D341Med (cell line): Measurements from ENCODE around the gene PURB.
"Not testable (repeated sequence)": the region's sequence is repeated elsewhere in the genome, so short reads cannot be mapped to it uniquely, and the experiment has no call there.

Source experiments
- DNase-seq: peaks from one replicate; pipeline ENCODE4 v3.0.0; 2012; ENCODE audit warnings: low spot score

The PURB gene

DNA sequence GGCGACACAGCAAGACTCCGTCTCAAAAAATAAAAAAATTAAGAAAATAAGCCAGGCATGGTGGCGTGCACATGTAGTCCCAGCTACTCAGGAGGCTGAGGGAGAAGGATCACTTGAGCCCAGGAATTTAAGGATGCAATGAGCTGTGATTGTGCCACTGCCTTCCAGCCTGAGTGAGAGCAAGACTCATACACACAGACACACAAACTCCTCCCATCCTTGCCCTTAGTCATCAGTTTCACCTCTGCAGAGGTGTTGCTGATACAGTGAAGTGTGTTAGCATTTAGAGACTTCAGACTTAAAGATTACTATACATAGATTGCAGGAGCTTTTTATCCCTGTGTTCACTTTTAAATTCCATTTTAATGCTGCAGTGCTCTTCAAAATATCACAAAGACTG, 31.9 kb downstream of the PURB start:
- no peak for DNase-seq

DNA sequence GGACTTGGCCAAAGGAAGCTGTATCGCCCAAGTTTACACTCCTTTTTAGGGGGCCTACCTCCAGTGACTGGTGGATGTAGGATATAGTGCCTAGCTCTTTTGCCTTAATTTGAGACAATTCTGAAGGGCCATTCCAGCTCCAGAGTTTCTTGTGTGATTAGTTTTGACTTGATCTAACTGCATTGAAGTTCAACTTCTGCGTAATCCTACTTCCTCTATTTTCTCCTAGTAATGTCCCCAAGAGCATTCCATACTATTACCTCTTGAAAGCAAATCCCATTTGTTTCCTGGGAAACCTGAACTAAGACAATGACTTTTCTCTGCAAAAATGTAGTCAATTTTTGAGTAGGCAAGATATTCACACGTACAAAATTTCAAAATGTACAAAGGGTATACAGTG, 32.7 kb downstream of the PURB start:
- no peak for DNase-seq

DNA sequence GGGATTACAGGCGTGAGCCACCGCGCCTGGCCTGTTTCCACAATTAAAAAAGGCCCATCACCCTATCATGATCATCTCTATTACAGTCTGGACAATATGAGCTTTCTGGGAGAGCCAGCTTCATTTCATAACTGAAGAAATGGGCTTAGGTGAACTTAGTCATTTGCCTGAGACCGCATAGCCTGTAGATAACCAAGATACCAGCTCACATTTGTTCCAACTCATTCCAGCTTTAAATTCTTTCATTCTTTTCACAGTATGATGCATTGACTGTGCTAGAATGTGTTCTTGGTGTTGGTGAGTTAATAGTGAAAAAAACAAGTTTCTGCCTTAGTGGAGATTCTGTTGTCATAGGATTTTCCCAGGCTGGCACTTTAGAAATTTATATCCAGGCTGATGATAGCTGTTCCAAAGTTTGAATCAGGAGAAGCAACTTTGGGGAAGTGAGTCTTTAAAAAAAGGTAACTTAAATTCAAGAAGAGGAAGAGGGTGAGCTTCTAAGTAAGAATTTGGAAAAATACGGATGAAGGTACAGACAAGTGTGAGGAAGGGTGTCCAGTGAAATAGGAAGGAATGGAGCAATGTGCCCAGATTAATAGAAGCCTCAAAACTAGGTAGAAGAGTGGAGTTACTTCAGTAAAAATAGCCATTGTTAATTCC, 35.3 kb downstream of the PURB start:
- no peak for DNase-seq

DNA sequence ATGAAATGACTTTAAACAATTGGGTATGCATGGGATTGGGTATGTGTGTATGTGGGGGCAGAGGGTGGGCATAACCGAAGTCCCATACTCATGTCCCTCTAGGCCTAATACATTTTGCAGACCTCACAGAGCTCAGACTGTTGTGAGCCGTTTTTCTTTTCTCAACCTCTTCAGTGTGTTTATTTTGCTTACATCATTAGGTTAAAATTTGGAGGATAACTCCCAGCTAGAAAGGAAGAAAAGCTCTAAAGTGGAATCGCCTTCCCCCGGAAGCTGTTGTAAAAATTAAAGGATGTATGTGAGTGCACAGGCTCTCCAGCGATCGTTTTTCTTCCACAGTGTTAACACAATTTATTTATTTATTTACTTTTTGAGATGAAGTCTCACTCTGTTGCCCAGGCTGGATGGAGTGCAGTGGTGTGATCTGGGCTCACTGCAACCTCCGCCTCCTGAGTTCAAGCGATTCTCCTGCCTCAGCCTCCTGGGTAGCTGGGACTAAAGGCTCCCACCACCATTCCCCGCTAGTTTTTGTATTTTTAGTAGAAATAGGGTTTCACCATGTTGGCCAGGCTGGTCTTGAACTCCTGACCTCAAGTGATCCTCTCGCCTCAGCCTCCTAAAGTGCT, 36.0 kb downstream of the PURB start:
- no peak for DNase-seq

DNA sequence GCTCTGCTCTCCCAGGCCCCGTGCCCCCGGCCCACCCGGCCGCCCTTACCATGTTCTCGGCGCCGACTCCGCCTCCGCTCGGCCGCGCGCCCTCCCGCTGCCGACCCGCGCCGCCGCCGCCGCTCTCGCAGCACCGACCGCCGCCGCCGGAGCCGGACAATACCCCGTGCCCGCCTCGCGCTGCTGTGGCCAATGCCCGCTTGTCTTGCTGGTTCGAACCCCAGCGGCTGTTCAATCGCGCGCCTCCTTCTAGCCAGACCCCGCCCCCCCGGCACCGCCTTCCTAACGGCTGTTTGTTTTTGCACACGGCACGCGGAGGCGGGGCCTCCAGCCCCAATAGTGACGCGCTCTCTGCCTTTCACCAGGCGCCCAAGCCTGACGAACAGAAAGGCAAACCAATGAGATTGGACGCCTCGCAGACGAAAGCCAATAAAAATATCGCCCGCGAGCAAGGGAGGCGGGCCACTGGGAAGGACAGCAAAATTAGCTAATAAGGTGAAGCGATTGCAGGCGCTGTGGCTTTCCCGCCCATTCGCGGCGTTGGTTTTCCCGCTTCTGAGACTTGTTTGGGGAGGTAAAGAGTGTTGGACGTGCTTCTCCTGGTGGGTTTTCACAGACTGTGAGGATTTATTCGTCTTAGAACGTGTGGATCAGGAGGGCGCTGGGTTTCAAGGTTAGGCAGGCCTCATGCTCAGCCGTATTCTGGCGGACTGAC, 37.3 kb downstream of the PURB start, which contains the start of gene H2AZ2:
Gene H2AZ2 (minus strand): TSS at position 168 of the 715 bp plus-strand sequence. CDS start 116 bp downstream, at position 52.
- peak; percentile 98 for DNase-seq

DNA sequence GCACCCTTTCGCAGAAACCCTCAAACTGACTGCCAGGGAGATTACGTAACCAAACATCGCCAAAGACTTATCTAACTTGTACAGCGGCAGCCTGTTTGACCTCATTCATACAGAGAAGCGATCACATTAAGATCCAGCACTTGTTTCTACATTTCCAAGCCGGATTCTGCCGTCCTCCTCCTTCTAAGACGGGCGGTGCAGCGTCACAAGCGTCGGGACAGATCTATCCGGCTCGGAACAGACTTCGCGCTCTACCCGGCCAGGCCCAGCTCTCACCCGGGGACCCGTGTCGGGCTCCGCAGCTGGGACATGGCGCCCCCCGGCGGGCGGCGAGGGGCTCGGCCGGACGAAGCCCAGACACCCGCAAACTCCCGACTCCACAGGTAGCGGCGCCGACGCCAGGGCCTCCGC, 37.8 kb downstream of the PURB start:
- peak; percentile 92 for DNase-seq

DNA sequence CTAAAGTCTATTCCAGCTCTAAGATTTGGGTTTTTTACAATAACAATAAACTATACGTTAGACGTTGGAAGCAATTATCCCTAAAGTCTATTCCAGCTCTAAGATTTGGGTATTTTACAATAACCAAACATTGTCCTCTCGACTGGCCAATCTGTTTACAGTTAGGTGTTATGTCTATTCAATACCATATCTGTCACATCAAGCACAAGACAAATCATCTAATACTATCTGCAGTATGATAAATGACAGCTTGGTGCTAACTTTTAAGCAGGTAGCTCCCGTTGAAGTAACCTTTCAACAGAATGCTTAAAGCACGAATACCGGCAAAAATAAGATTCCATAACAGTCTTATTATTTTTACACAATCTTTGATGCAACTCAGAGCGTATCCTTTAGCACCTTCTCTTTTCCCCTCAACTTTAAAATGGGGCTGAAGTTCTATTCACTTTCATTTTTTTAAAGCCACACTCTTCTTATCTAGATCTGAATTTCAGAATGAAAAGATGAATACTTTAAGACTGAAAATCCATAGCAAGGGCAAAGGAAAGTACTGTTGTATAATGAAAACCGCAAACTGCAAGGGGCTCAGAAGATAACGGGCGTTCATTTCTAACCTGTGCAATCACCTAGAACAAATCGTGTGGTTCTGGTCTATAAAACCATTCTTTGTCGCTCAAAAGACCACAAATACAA, 38.4 kb downstream of the PURB start:
- no peak for DNase-seq

DNA sequence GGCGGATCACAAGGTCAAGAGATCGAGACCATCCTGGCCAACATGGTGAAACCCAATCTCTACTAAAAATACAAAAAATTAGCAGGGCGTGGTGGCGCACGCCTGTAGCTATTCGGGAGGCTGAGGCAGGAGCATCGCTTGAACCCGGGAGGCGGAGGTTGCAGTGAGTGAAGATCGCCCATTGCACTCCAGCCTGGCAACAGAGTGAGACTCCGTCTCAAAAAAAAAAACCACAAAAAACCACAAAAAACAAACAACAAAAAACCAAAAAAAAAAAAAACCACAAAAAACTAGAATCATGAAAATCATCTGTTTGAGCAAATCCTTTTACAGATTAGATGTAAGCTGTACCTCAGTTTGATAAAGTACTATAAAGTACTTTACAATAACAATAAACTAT, 38.9 kb downstream of the PURB start:
- DNase-seq: not testable (repeated sequence)

DNA sequence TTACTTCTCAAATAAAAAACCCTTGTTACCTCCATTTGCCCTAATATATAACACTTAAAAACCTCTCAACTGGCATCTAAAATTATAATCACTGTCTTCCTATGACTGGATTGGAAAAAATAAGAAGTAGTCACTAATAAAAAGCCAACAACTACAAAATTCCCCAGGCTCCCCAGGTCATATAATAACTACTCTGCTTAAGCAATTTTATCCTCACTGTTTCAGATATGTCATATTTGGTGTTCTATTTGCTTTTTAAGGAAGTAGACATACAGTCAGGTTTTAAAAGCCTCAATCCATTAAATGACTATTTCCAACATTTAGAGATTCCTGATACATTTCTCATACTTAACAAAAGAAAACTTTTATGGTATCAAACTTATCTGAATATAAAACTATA, 39.9 kb downstream of the PURB start:
- no peak for DNase-seq

DNA sequence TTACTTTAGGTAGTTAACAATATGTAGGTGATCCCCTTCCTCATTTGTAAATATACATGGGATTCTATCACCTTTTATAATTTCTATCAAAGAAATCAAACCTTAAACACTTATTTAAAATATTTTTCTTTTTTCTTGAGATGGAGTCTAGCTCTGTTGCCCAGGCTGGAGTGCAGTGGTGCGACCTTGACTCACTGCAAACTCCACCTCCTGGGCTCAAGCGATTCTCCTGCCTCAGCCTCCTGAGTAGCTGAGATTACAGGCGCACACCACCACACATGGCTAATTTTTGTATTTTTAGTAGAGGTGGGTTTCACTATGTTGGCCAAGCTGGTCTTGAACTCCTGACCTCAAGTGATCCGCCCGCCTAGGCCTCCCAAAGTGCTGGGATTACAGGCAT, 41.9 kb downstream of the PURB start:
- not testable (repeated sequence) for DNase-seq

DNA sequence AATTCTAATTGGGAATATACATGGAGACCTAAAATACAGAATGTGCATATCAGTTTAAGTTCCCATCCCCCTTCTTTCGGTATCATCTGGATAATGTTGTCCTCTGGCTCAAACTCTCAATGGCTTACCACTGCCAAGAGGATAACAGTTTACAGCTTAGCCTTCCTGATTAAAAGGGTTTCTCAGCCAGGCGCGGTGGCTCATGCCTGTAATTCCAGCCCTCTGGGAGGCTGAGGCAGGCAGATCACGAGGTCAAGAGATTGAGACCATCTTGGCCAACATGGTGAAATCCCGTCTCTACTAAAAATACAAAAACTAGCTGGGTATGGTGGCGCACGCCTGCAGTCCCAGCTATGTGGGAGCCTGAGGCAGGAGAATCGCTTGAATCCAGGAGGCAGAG, 42.7 kb downstream of the PURB start:
- DNase-seq: peak; percentile 55

DNA sequence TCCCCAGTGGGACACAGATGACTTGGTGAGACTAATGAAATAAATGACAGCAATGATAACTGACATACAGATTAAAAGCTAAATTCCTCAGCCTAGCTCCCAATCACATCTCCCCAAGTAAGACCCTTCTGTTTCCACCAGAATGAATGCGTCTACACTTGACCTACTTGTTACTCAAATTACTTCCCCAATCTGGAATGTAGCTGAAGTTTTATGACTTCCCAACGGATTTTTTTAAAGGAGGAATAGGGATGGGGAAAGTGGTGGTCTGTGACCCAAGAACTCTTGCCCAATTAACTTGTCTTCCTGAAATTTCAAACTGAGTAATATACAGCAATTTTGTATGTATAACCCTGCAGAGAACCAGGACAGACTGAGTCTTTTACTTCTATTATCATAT, 46.6 kb downstream of the PURB start:
- no peak for DNase-seq

DNA sequence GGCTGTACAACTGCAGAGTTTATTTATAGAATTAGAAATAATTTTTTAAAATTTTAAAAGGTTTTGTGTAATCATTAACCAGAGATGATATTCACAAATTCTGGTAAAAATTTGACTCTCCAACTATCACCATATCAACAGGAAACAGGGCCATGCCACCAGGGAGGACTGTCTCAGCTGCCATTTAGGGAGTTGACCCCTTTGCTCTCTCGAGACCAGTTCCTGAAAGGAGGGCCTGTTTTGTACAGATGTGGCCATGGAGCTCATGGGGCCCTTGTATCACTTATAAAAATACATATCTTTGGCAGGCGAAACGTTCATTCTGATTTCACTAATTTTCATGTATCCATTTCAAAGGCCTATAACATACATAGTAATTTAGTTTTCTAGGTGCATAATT, 57.8 kb downstream of the PURB start:
- no peak for DNase-seq
